HEK293 (cell line): Measurements from ENCODE around the gene MCOLN1.

Experiments
- CTCF ChIA-PET: fragments of 350-600 bp; formaldehyde crosslinking; extraction: SDS; loops from one replicate; lab custom pipeline; 2021; ENCODE audit warnings: antibody characterized with exemption; lab: Yijun Ruan, JAX
- POLR2A ChIA-PET: fragments of 300-600 bp; formaldehyde crosslinking; extraction: SDS; loops from one replicate; lab custom pipeline; 2020; ENCODE audit warnings: antibody characterized with exemption, inconsistent platforms; lab: Yijun Ruan, JAX
- H3K27ac ChIP-seq: fragments of 200-500 bp; sonication (Bioruptor generic); 2 replicates; pipeline ENCODE4 v1.5.1; 2014; ENCODE audit warnings: low read depth, low read length, control low read depth, inconsistent platforms; ENCODE audit errors: extremely low read depth
- H3K36me3 ChIP-seq, 2 experiments: fragments of 200-500 bp in 1 of 2; sonication (Bioruptor generic) in 1 of 2; 1 replicate in 1 of 2; 2 replicates in 1 of 2; pipeline ENCODE4 v1.5.1; 2014 to 2017; ENCODE audit warnings: inconsistent platforms in 2 of 2, low read length in 2 of 2; ENCODE audit not compliant: control insufficient read depth in 2 of 2, insufficient read depth in 1 of 2
- H3K4me1 ChIP-seq: fragments of 200-500 bp; sonication (Bioruptor generic); 2 replicates; pipeline ENCODE4 v1.5.1; 2014; ENCODE audit warnings: mild to moderate bottlenecking, low read length, inconsistent platforms; ENCODE audit not compliant: control insufficient read depth, insufficient read depth
- H3K4me3 ChIP-seq: 2 replicates; pipeline ENCODE4 v1.5.1; 2011; ENCODE audit warnings: low read depth, mild to moderate bottlenecking, control low read depth, low read length, moderate library complexity
- H3K9me3 ChIP-seq: fragments of 200-500 bp; sonication (Bioruptor generic); 2 replicates; pipeline ENCODE4 v1.5.1; 2014; ENCODE audit warnings: low read depth, low read length, inconsistent platforms; ENCODE audit not compliant: control insufficient read depth, insufficient read depth
- ATF2 ChIP-seq: fragments of 450-650 bp; formaldehyde crosslinking; IDR thresholded peaks from 2 replicates; pipeline ENCODE4 v1.5.1; 2016; ENCODE audit warnings: missing biosample characterization, missing genetic modification characterization, low read depth
- IKZF3 ChIP-seq: fragments of 450-650 bp; IDR thresholded peaks from 2 replicates; pipeline ENCODE4 v1.5.0; 2018; ENCODE audit warnings: missing biosample characterization, mild to moderate bottlenecking, missing genetic modification characterization, moderate library complexity
- KLF9 ChIP-seq: fragments of 450-650 bp; formaldehyde crosslinking; IDR thresholded peaks from 2 replicates; pipeline ENCODE4 v1.5.1; 2016; ENCODE audit warnings: missing biosample characterization, missing genetic modification characterization, low read depth
- PRDM10 ChIP-seq: fragments of 450-650 bp; formaldehyde crosslinking; IDR thresholded peaks from 2 replicates; pipeline ENCODE4 v1.5.1; 2016; ENCODE audit warnings: missing biosample characterization, missing genetic modification characterization
- SALL2 ChIP-seq: fragments of 450-650 bp; formaldehyde crosslinking; IDR thresholded peaks from 2 replicates; pipeline ENCODE4 v1.5.0; 2017; ENCODE audit warnings: missing biosample characterization, mild to moderate bottlenecking, missing genetic modification characterization, borderline replicate concordance
- SCRT2 ChIP-seq: fragments of 450-650 bp; formaldehyde crosslinking; IDR thresholded peaks from 2 replicates; pipeline ENCODE4 v1.5.1; 2016; ENCODE audit warnings: missing biosample characterization, missing genetic modification characterization
- SP2 ChIP-seq: fragments of 450-650 bp; formaldehyde crosslinking; IDR thresholded peaks from 2 replicates; pipeline ENCODE4 v1.5.1; 2016; ENCODE audit warnings: missing biosample characterization, missing genetic modification characterization
- SP7 ChIP-seq: fragments of 450-650 bp; formaldehyde crosslinking; IDR thresholded peaks from 2 replicates; pipeline ENCODE4 v1.5.1; 2016; ENCODE audit warnings: missing biosample characterization, missing genetic modification characterization
- YY1 ChIP-seq: fragments of 450-650 bp; formaldehyde crosslinking; IDR thresholded peaks from 2 replicates; pipeline ENCODE4 v1.5.1; 2018; ENCODE audit warnings: missing biosample characterization, missing genetic modification characterization
- ZFHX2 ChIP-seq: fragments of 450-650 bp; formaldehyde crosslinking; conservative IDR thresholded peaks from 2 replicates; pipeline ENCODE4 v1.5.1; 2016; ENCODE audit warnings: missing biosample characterization, missing genetic modification characterization
- ZNF112 ChIP-seq: fragments of 450-650 bp; formaldehyde crosslinking; IDR thresholded peaks from 2 replicates; pipeline ENCODE4 v1.5.0; 2017; ENCODE audit warnings: missing biosample characterization, missing genetic modification characterization
- ZNF174 ChIP-seq: fragments of 450-650 bp; formaldehyde crosslinking; IDR thresholded peaks from 2 replicates; pipeline ENCODE4 v1.5.0; 2017; ENCODE audit warnings: missing biosample characterization, mild to moderate bottlenecking, missing genetic modification characterization
- ZNF19 ChIP-seq: fragments of 450-650 bp; formaldehyde crosslinking; IDR thresholded peaks from 2 replicates; pipeline ENCODE4; 2016; ENCODE audit warnings: missing biosample characterization, missing genetic modification characterization, low read depth
- ZNF2 ChIP-seq: fragments of 450-650 bp; formaldehyde crosslinking; IDR thresholded peaks from 2 replicates; pipeline ENCODE4 v1.5.1; 2016; ENCODE audit warnings: missing biosample characterization, missing genetic modification characterization
- ZNF324 ChIP-seq: fragments of 450-650 bp; formaldehyde crosslinking; IDR thresholded peaks from 2 replicates; pipeline ENCODE4 v1.5.1; 2016; ENCODE audit warnings: missing biosample characterization, missing genetic modification characterization
- ZNF354C ChIP-seq: fragments of 450-650 bp; formaldehyde crosslinking; IDR thresholded peaks from 2 replicates; pipeline ENCODE4 v1.5.1; 2016; ENCODE audit warnings: missing biosample characterization, missing genetic modification characterization, low read depth, borderline replicate concordance
- ZNF37A ChIP-seq: fragments of 450-650 bp; IDR thresholded peaks from 2 replicates; pipeline ENCODE4 v1.5.1; 2018; ENCODE audit warnings: missing biosample characterization, missing genetic modification characterization
- ZNF391 ChIP-seq: fragments of 450-650 bp; formaldehyde crosslinking; IDR thresholded peaks from 2 replicates; pipeline ENCODE4 v1.5.1; 2016; ENCODE audit warnings: low read depth, missing biosample characterization, missing genetic modification characterization, borderline replicate concordance
- ZNF404 ChIP-seq: fragments of 450-650 bp; formaldehyde crosslinking; IDR thresholded peaks from 2 replicates; pipeline ENCODE4 v1.5.1; 2017; ENCODE audit warnings: missing biosample characterization, missing genetic modification characterization
- ZNF423 ChIP-seq: fragments of 450-650 bp; formaldehyde crosslinking; IDR thresholded peaks from 2 replicates; pipeline ENCODE4 v1.5.1; 2016; ENCODE audit warnings: missing biosample characterization, missing genetic modification characterization
- ZNF561 ChIP-seq: fragments of 450-650 bp; IDR thresholded peaks from 2 replicates; pipeline ENCODE4 v1.5.1; 2018; ENCODE audit warnings: missing biosample characterization, missing genetic modification characterization, borderline replicate concordance
- ZNF704 ChIP-seq: fragments of 450-650 bp; formaldehyde crosslinking; IDR thresholded peaks from 2 replicates; pipeline ENCODE4 v1.5.1; 2016; ENCODE audit warnings: missing biosample characterization, missing genetic modification characterization
- ZNF707 ChIP-seq: fragments of 450-650 bp; formaldehyde crosslinking; IDR thresholded peaks from 2 replicates; pipeline ENCODE4 v1.5.1; 2016; ENCODE audit warnings: missing biosample characterization, missing genetic modification characterization
- ZNF768 ChIP-seq: fragments of 450-650 bp; formaldehyde crosslinking; IDR thresholded peaks from 2 replicates; pipeline ENCODE4 v1.5.1; 2018; ENCODE audit warnings: missing biosample characterization, mild to moderate bottlenecking, missing genetic modification characterization

MCOLN1 gene

GRCh38 chr19:7565332-7565731, 42.9 kb downstream of the MCOLN1 start:
- no peak overlapping the region for H3K4me3 ChIP-seq
- TF ChIP-seq ZNF391 (tag by site-specific recombination) (no peak), SALL2 (tag by site-specific recombination) (no peak), ZNF707 (no peak), ZNF37A (tag by site-specific recombination) (no peak), ZNF2 (no peak), PRDM10 (tag by site-specific recombination) (no peak), ZNF324 (tag by site-specific recombination) (no peak), SP2 (tag by site-specific recombination) (no peak), ZNF423 (no peak), ZNF19 (tag by site-specific recombination) (no peak), ZNF354C (tag by site-specific recombination) (no peak)
- no peaks in the 10 kb centered on the region; a peak in 1 of 3 replicates for H3K36me3 ChIP-seq
- no peak overlapping the region for H3K27ac ChIP-seq
- no peaks in the 10 kb centered on the region for H3K9me3 ChIP-seq
- no peaks in the 10 kb centered on the region for H3K4me1 ChIP-seq
- ChIA-PET POLR2A (no interaction called here), CTCF (interaction anchor here (0.7 to 4.0 kb wide), 4 partner anchors 16 to 234 kb away, joined by 3 to 80 read pairs (median 8); partner anchors contain the start of gene TRAPPC5)

- ChIA-PET CTCF (interaction anchor here (0.8 to 2.8 kb wide), 2 partner anchors 12 kb away, joined by 4 to 21 read pairs; no protein-coding TSS in a partner anchor), POLR2A (no interaction called here)
- Histone ChIP-seq H3K9me3 (no peaks in the 10 kb centered on the region), H3K27ac (no peak overlapping the region), H3K4me3 (no peak overlapping the region), H3K4me1 (no peaks in the 10 kb centered on the region), H3K36me3 (no peaks in the 10 kb centered on the region)
- TF ChIP-seq ZNF768 (tag by site-specific recombination) (no peak), ZNF174 (tag by site-specific recombination) (no peak), SALL2 (tag by site-specific recombination) (no peak), ZNF704 (tag by site-specific recombination) (no peak), YY1 (no peak), IKZF3 (tag by site-specific recombination) (no peak), ZNF561 (tag by site-specific recombination) (no peak), SCRT2 (tag by site-specific recombination) (no peak), ZNF404 (tag by site-specific recombination) (no peak), SP7 (no peak), ZFHX2 (tag by site-specific recombination) (no peak), KLF9 (tag by site-specific recombination) (no peak), ZNF112 (tag by site-specific recombination) (no peak), ATF2 (no peak)
Observed at GRCh38 chr19:7570761-7571160, 48.3 kb downstream of the MCOLN1 start.
